Measurements from ENCODE around the gene FRMD4A.

FRMD4A gene

GRCh38 chr10:13813550-13813949 is 517.2 kb downstream of the FRMD4A start:
- TF ChIP-seq CTCF (IDR thresholded peaks at IDR 0.05; ENCODE audit: low read length) (no peak), EZH2phosphoT487 (IDR thresholded peaks at IDR 0.05; ENCODE audit: low read length) (no peak), EZH2 (optimal IDR thresholded peaks at IDR 0.05; ENCODE audit: low read depth, low read length) (no peak)
- Histone ChIP-seq H3K4me3 (ENCODE audit: low read length) (no peak overlapping the region), H3K9me2 (replicated peaks; ENCODE audit: insufficient read depth, low read length) (no peaks in the 10 kb centered on the region), H3K79me2 (ENCODE audit: low read length) (no peaks in the 10 kb centered on the region), H4K20me1 (ENCODE audit: insufficient read depth, low read length) (no peaks in the 10 kb centered on the region), H3K9ac (ENCODE audit: low read length) (no peak overlapping the region), H3F3A (ENCODE audit: insufficient read depth, low read length) (no peaks in the 10 kb centered on the region), H3K4me2 (ENCODE audit: low read depth, low read length) (no peak overlapping the region), H3K36me3 (replicated peaks; ENCODE audit: insufficient read depth, low read length) (no peaks in the 10 kb centered on the region), H2AFZ (ENCODE audit: low read length) (no peak overlapping the region), H3K9me3 (replicated peaks; ENCODE audit: insufficient read depth, low read length) (no peaks in the 10 kb centered on the region), H3K27ac (ENCODE audit: low read length) (no peak overlapping the region), H3K27me3 (replicated peaks; ENCODE audit: insufficient read depth, low read length) (no peaks in the 10 kb centered on the region), H3K4me1 (ENCODE audit: low read length) (no peaks in the 10 kb centered on the region)
- DNase-seq = no peak

GRCh38 chr10:13812804-13813203 is 517.9 kb downstream of the FRMD4A start:
- TF ChIP-seq CTCF (IDR thresholded peaks at IDR 0.05; ENCODE audit: low read length) (no peak), EZH2 (optimal IDR thresholded peaks at IDR 0.05; ENCODE audit: low read depth, low read length) (no peak), EZH2phosphoT487 (IDR thresholded peaks at IDR 0.05; ENCODE audit: low read length) (no peak)
- DNase-seq = no peak
- Histone ChIP-seq H3K9ac (ENCODE audit: low read length) (no peak overlapping the region), H3K9me2 (replicated peaks; ENCODE audit: insufficient read depth, low read length) (no peaks in the 10 kb centered on the region), H3F3A (ENCODE audit: insufficient read depth, low read length) (no peaks in the 10 kb centered on the region), H3K27ac (ENCODE audit: low read length) (no peak overlapping the region), H4K20me1 (ENCODE audit: insufficient read depth, low read length) (no peaks in the 10 kb centered on the region), H3K4me2 (ENCODE audit: low read depth, low read length) (no peak overlapping the region), H3K4me3 (ENCODE audit: low read length) (no peak overlapping the region), H3K36me3 (replicated peaks; ENCODE audit: insufficient read depth, low read length) (no peaks in the 10 kb centered on the region), H3K27me3 (replicated peaks; ENCODE audit: insufficient read depth, low read length) (no peaks in the 10 kb centered on the region), H3K79me2 (ENCODE audit: low read length) (no peaks in the 10 kb centered on the region), H3K4me1 (ENCODE audit: low read length) (no peaks in the 10 kb centered on the region), H3K9me3 (replicated peaks; ENCODE audit: insufficient read depth, low read length) (no peaks in the 10 kb centered on the region), H2AFZ (ENCODE audit: low read length) (no peak overlapping the region)

- Histone ChIP-seq H3K27ac (ENCODE audit: low read length) (no peak overlapping the region), H3K4me2 (ENCODE audit: low read depth, low read length) (no peak overlapping the region), H3K4me3 (ENCODE audit: low read length) (no peak overlapping the region), H3K27me3 (replicated peaks; ENCODE audit: insufficient read depth, low read length) (no peaks in the 10 kb centered on the region), H3K79me2 (ENCODE audit: low read length) (no peaks in the 10 kb centered on the region), H4K20me1 (ENCODE audit: insufficient read depth, low read length) (no peaks in the 10 kb centered on the region), H3K36me3 (replicated peaks; ENCODE audit: insufficient read depth, low read length) (no peaks in the 10 kb centered on the region), H2AFZ (ENCODE audit: low read length) (no peak overlapping the region), H3K9me3 (replicated peaks; ENCODE audit: insufficient read depth, low read length) (no peaks in the 10 kb centered on the region), H3K9me2 (replicated peaks; ENCODE audit: insufficient read depth, low read length) (no peaks in the 10 kb centered on the region), H3K9ac (ENCODE audit: low read length) (no peak overlapping the region), H3F3A (ENCODE audit: insufficient read depth, low read length) (no peaks in the 10 kb centered on the region), H3K4me1 (ENCODE audit: low read length) (no peaks in the 10 kb centered on the region)
- TF ChIP-seq EZH2 (optimal IDR thresholded peaks at IDR 0.05; ENCODE audit: low read depth, low read length) = no peak
- TF ChIP-seq CTCF (IDR thresholded peaks at IDR 0.05; ENCODE audit: low read length) = no peak
- TF ChIP-seq EZH2phosphoT487 (IDR thresholded peaks at IDR 0.05; ENCODE audit: low read length) = no peak
- DNase-seq = no peak
Observed at GRCh38 chr10:13810568-13810967, 520.2 kb downstream of the FRMD4A start.

Data from MM.1S (cell line).